ENCODE measurements around the gene POLRMT.

- TF ChIP-seq, protein P1, sequence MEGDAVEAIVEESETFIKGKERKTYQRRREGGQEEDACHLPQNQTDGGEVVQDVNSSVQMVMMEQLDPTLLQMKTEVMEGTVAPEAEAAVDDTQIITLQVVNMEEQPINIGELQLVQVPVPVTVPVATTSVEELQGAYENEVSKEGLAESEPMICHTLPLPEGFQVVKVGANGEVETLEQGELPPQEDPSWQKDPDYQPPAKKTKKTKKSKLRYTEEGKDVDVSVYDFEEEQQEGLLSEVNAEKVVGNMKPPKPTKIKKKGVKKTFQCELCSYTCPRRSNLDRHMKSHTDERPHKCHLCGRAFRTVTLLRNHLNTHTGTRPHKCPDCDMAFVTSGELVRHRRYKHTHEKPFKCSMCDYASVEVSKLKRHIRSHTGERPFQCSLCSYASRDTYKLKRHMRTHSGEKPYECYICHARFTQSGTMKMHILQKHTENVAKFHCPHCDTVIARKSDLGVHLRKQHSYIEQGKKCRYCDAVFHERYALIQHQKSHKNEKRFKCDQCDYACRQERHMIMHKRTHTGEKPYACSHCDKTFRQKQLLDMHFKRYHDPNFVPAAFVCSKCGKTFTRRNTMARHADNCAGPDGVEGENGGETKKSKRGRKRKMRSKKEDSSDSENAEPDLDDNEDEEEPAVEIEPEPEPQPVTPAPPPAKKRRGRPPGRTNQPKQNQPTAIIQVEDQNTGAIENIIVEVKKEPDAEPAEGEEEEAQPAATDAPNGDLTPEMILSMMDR (IDR thresholded peaks at IDR 0.05) = no peak
- TF ChIP-seq POLR2A (IDR thresholded peaks at IDR 0.05) = no peak
Measured at GRCh38 chr19:670609-671075, 37.3 kb upstream of the POLRMT start.
